HEK293T (cell line): ENCODE data around the gene ZNF277.

Experiments used
- BHLHE40 ChIP-seq: fragments of 450-650 bp; IDR thresholded peaks from 2 replicates; pipeline ENCODE4 v1.6.1; 2016; ENCODE audit warnings: mild to moderate bottlenecking, moderate library complexity, borderline replicate concordance
- CTBP1 ChIP-seq: fragments of 450-650 bp; IDR thresholded peaks from 2 replicates; pipeline ENCODE4 v1.6.1; 2016; ENCODE audit warnings: borderline replicate concordance
- ELF4 ChIP-seq: fragments of 450-650 bp; IDR thresholded peaks from 2 replicates; pipeline ENCODE4 v1.6.1; 2017; ENCODE audit warnings: antibody characterized with exemption
- FOXA1 ChIP-seq: fragments of 450-650 bp; IDR thresholded peaks from 2 replicates; pipeline ENCODE4 v1.6.1; 2016; ENCODE audit warnings: mild to moderate bottlenecking
- FOXK2 ChIP-seq: fragments of 450-650 bp; IDR thresholded peaks from 2 replicates; pipeline ENCODE4 v1.6.1; 2016; ENCODE audit warnings: mild to moderate bottlenecking
- L3MBTL2 ChIP-seq: fragments of 450-650 bp; conservative IDR thresholded peaks from 2 replicates; pipeline ENCODE4 v1.6.1; 2016; ENCODE audit warnings: mild to moderate bottlenecking
- SP1 ChIP-seq: fragments of 450-650 bp; IDR thresholded peaks from 2 replicates; pipeline ENCODE4 v1.6.1; 2017
- SUZ12 ChIP-seq: fragments of 450-650 bp; IDR thresholded peaks from 2 replicates; pipeline ENCODE4 v1.6.1; 2016; ENCODE audit warnings: mild to moderate bottlenecking
- TARDBP ChIP-seq: fragments of 450-650 bp; IDR thresholded peaks from 2 replicates; pipeline ENCODE4 v1.6.1; 2016

GRCh38 chr7:112197322-112197721 is 9.2 kb upstream of the ZNF277 start:
- TF ChIP-seq FOXK2 (no peak), FOXA1 (no peak), ELF4 (no peak), BHLHE40 (no peak), SUZ12 (no peak), L3MBTL2 (no peak), SP1 (no peak), CTBP1 (no peak), TARDBP (no peak)
